Measurements from ENCODE around the gene MSANTD4. TPM values are rescaled to one million over a fixed set of nuclear protein-coding genes. Genes with fewer than 3 reads are reported as not detected.

The MSANTD4 gene
- total RNA-seq, 1 donor from 2014 or later, result 18.3 TPM

Other genes with a start within 250 kb of the MSANTD4 start
- 16.0 TPM for gene KBTBD3, start 55.1 kb upstream of the MSANTD4 start, total RNA-seq
- 28.0 TPM for gene AASDHPPT, start 55.4 kb upstream of the MSANTD4 start, total RNA-seq